OCI-LY7 (cell line): Measurements from ENCODE around the gene ECD. TPM values are rescaled to one million over a fixed set of nuclear protein-coding genes. Genes with fewer than 3 reads are reported as not detected.

Source experiments
- BruUV-seq: library from RNA; stranded (reverse); fragments of 400-500 nt; replicated peaks from 2 replicates; lab custom pipeline; 2021; lab: Mats Ljungman, UMichigan
- CTCF ChIA-PET: fragments of 300-600 bp; sonication (Branson Sonifier 250); formaldehyde crosslinking; loops from one replicate; lab custom pipeline; 2022; ENCODE audit warnings: antibody characterized with exemption; ENCODE audit not compliant: unreplicated experiment; lab: Charles Lee
- POLR2A ChIA-PET: fragments of 300-600 bp; sonication (Branson Sonifier 250); formaldehyde crosslinking; loops from one replicate; lab custom pipeline; 2022; ENCODE audit warnings: antibody characterized with exemption; lab: Charles Lee
- DNase-seq: peaks from one replicate; pipeline ENCODE4 v3.0.0-alpha.2; 2015; ENCODE audit warnings: low spot score
- H2AFZ ChIP-seq: fragments of 200-600 bp; sonication (generic), shearing (Covaris generic); 2 replicates; pipeline ENCODE4 v1.6.1; 2014; ENCODE audit warnings: mild to moderate bottlenecking, antibody characterized with exemption, low read length, moderate library complexity
- H3K27ac ChIP-seq: fragments of 200-600 bp; sonication (generic); 2 replicates; pipeline ENCODE4 v1.5.1; 2014; ENCODE audit warnings: mixed run types, low read depth, mild to moderate bottlenecking, moderate library complexity, low read length, inconsistent platforms; ENCODE audit not compliant: poor library complexity, severe bottlenecking
- H3K36me3 ChIP-seq: fragments of 200-600 bp; sonication (generic); 2 replicates; pipeline ENCODE4 v1.6.1; 2014; ENCODE audit warnings: mild to moderate bottlenecking, antibody characterized with exemption, low read length, moderate library complexity, mixed read lengths; ENCODE audit not compliant: insufficient read depth
- H3K4me1 ChIP-seq: fragments of 200-600 bp; sonication (generic); 2 replicates; pipeline ENCODE4 v1.5.1; 2014; ENCODE audit warnings: mild to moderate bottlenecking, low read length; ENCODE audit not compliant: insufficient read depth, poor library complexity, severe bottlenecking
- H3K4me2 ChIP-seq: fragments of 200-600 bp; sonication (generic); 2 replicates; pipeline ENCODE4 v1.6.1; 2014; ENCODE audit warnings: mild to moderate bottlenecking, low read length
- H3K4me3 ChIP-seq: fragments of 200-600 bp; sonication (generic); 2 replicates; pipeline ENCODE4 v1.5.1; 2014; ENCODE audit warnings: mild to moderate bottlenecking, low read depth, low read length; ENCODE audit not compliant: poor library complexity, severe bottlenecking
- H3K79me2 ChIP-seq: fragments of 200-600 bp; sonication (generic); 2 replicates; pipeline ENCODE4 v1.6.1; 2016; ENCODE audit warnings: low read depth, mild to moderate bottlenecking, low read length, moderate library complexity, mixed read lengths; ENCODE audit not compliant: insufficient read depth
- H3K9me2 ChIP-seq: fragments of 200-600 bp; sonication (generic); 2 replicates; pipeline ENCODE4 v1.6.1; 2016; ENCODE audit warnings: mild to moderate bottlenecking, low read length, mixed read lengths; ENCODE audit not compliant: insufficient read depth
- H3K9me3 ChIP-seq: fragments of 200-600 bp; sonication (generic); 2 replicates; pipeline ENCODE4 v1.6.1; 2014; ENCODE audit warnings: mild to moderate bottlenecking, mixed run types, low read length, mixed read lengths
- H4K20me1 ChIP-seq: fragments of 200-600 bp; sonication (generic); 2 replicates; pipeline ENCODE4 v1.6.1; 2014; ENCODE audit warnings: mild to moderate bottlenecking, antibody characterized with exemption, low read length, moderate library complexity, mixed read lengths; ENCODE audit not compliant: insufficient read depth
- EZH2phosphoT487 ChIP-seq: fragments of 200-600 bp; sonication (generic); IDR thresholded peaks from 2 replicates; pipeline ENCODE4 v1.6.1; 2018; ENCODE audit warnings: low read depth, borderline replicate concordance, mild to moderate bottlenecking, mixed run types, antibody characterized with exemption, low read length, moderate library complexity, mixed read lengths
- intact Hi-C: fragments of 100-400 bp; cut with micrococcal nuclease; formaldehyde crosslinking; loops from one replicate; pipeline ENCODE4 v1.10.0; 2022; ENCODE audit not compliant: unreplicated experiment
- total RNA-seq, 2 experiments: library from RNA; depleted of rRNA in 1 of 2; stranded (reverse); fragments of >200 nt in 1 of 2; shearing (Covaris generic) in 1 of 2; gene quantifications; 2 replicates each; pipeline ENCODE4 v1.2.3, GENCODE V29; 2014 to 2022
- TF ChIP-seq, protein P1 (sequence below): fragments of 200-600 bp; sonication (generic); conservative IDR thresholded peaks from 2 replicates; pipeline ENCODE4 v1.5.1; 2014; ENCODE audit warnings: mild to moderate bottlenecking, antibody characterized with exemption, low read length, moderate library complexity, mixed read lengths

The ECD gene
- total RNA-seq, 2 experiments from 2014 or later = 24.6 to 26.0 TPM

DNA sequence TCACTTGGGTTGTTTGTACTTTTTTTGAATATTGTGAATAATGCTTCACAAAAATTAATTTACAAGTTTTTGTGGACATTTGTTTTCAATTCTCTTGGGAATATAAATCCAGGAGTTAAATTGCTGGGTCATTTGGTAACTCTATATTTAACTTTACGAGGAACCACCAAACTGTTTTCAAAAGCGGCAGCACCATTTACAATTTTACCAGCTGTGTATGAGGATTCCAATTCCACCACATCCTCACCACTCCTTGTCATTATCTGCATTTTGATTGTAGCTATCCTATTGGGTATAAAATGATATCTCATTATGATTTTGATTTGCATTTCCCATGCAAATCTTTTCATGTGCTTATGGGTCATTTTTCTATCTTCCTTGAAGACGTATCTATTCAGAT, 61.5 kb downstream of the ECD start:
- Histone ChIP-seq H3K4me1 (no peaks in the 10 kb centered on the region), H3K27ac (no peak overlapping the region), H3K36me3 (peaks cover 43% of the 10 kb centered on the region), H3K9me2 (no peaks in the 10 kb centered on the region), H3K79me2 (no peaks in the 10 kb centered on the region), H4K20me1 (no peaks in the 10 kb centered on the region), H2AFZ (no peak overlapping the region), H3K9me3 (peaks cover 10% of the 10 kb centered on the region; the same call in 1 of the 2 replicates), H3K4me2 (no peak overlapping the region), H3K4me3 (no peak overlapping the region)
- DNase-seq = no peak
- TF ChIP-seq EZH2phosphoT487 = no peak
- TF ChIP-seq, protein P1, sequence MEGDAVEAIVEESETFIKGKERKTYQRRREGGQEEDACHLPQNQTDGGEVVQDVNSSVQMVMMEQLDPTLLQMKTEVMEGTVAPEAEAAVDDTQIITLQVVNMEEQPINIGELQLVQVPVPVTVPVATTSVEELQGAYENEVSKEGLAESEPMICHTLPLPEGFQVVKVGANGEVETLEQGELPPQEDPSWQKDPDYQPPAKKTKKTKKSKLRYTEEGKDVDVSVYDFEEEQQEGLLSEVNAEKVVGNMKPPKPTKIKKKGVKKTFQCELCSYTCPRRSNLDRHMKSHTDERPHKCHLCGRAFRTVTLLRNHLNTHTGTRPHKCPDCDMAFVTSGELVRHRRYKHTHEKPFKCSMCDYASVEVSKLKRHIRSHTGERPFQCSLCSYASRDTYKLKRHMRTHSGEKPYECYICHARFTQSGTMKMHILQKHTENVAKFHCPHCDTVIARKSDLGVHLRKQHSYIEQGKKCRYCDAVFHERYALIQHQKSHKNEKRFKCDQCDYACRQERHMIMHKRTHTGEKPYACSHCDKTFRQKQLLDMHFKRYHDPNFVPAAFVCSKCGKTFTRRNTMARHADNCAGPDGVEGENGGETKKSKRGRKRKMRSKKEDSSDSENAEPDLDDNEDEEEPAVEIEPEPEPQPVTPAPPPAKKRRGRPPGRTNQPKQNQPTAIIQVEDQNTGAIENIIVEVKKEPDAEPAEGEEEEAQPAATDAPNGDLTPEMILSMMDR = no peak
- no TSS peak for BruUV-seq
- POLR2A ChIA-PET = no interaction called here
- CTCF ChIA-PET = no interaction called here
- intact Hi-C loops = no loop called here

DNA sequence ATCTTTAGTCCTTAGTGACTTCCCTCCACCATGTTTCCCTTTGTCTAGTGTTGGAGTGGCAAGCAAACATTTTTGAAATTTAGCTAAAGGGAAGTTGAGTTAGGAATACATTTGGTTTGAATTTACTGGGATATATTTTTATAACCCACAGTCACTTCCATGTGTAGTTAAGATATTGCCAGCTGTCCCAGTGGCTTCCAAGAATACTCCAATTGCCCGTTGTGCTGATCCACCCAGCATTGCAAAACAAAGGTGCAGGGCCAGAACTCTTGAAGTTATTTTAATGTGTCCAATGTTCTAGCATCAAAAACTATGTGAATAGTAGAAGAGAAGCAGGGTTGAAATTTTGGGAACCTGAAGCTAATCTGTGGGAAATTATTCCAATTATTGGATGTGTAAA, 68.7 kb downstream of the ECD start:
- H3K27ac ChIP-seq = no peak overlapping the region

DNA sequence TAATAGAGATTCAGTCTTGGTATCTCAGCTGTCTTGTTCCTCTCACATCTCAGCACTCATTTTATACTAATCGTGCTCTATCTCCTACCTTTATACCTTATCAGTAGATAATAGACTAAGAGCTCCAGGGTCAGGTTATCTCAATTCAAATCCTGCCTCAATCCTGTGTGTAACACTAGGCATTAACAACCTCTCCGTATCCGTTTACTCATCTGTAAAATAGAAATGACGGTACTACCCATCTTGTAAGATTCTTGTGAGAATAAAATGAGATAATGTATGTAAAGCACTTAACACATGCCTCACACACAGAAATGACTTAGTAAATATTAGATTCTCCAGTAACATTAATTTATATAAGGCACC, 70.5 kb downstream of the ECD start:
- ChIA-PET CTCF (interaction anchor here (0.8 to 1.0 kb wide), 2 partner anchors 35 to 62 kb away, joined by 3 to 9 read pairs; no protein-coding TSS in a partner anchor), POLR2A (interaction anchor here (0.7 to 3.3 kb wide), 6 partner anchors 12 to 737 kb away, joined by 3 to 23 read pairs (median 4); partner anchors contain the start of genes DNAJC9, FAM149B1 and NUDT13)
- Histone ChIP-seq H4K20me1 (peaks cover 11% of the 10 kb centered on the region; the same call in 1 of the 2 replicates), H3K4me1 (peaks cover 19% of the 10 kb centered on the region), H3K79me2 (peaks cover 33% of the 10 kb centered on the region), H3K9me3 (no peaks in the 10 kb centered on the region), H3K36me3 (peaks cover 15% of the 10 kb centered on the region), H3K4me3 (peak overlapping the region; percentile 87), H3K9me2 (no peaks in the 10 kb centered on the region), H3K4me2 (peak overlapping the region; percentile 87), H2AFZ (peak overlapping the region; percentile 92), H3K27ac (peak overlapping the region; percentile 73)
- intact Hi-C loops = loop anchor here (2.0 to 5.0 kb wide), 3 partner anchors 62 to 530 kb away; partner anchors contain the start of gene DNAJC9
- DNase-seq = no peak
- no peak for TF ChIP-seq EZH2phosphoT487
- TF ChIP-seq, protein P1 = no peak
- BruUV-seq = TSS peak; percentile 83

More for the DNA sequence above, 68.7 kb downstream of the ECD start:
- DNase-seq = no peak
- peaks cover 19% of the 10 kb centered on the region for H3K36me3 ChIP-seq
- H2AFZ ChIP-seq = no peak overlapping the region
- H3K9me3 ChIP-seq = no peaks in the 10 kb centered on the region
- H3K4me3 ChIP-seq = no peak overlapping the region
- H3K79me2 ChIP-seq = peaks cover 18% of the 10 kb centered on the region
- peaks cover 8% of the 10 kb centered on the region; the same call in 1 of the 2 replicates for H4K20me1 ChIP-seq
- intact Hi-C loops = loop anchor here (5.0 kb wide), 1 partner anchor 148 kb away; the partner anchor contains the start of gene DNAJC9
- BruUV-seq = no TSS peak
- ChIA-PET POLR2A (interaction anchor here (0.7 to 1.8 kb wide), 3 partner anchors 11 to 398 kb away, joined by 3 to 4 read pairs (median 4); partner anchors contain the start of gene NUDT13), CTCF (no interaction called here)
- peaks cover 16% of the 10 kb centered on the region for H3K4me1 ChIP-seq
- H3K9me2 ChIP-seq = no peaks in the 10 kb centered on the region
- no peak for TF ChIP-seq EZH2phosphoT487
- TF ChIP-seq, protein P1 = no peak
- H3K4me2 ChIP-seq = no peak overlapping the region
